Measurements from ENCODE around the gene UQCR11.

Gene UQCR11

GRCh38 chr19:1652471-1653299, 47.4 kb upstream of the UQCR11 start, which contains the start of gene TCF3:
Gene TCF3, minus strand, starts transcription at chr19:1652615. Its CDS starts 2,367 bp downstream, at chr19:1650248.
- no peak for TF ChIP-seq EZH2phosphoT487 (IDR thresholded peaks at IDR 0.05; ENCODE audit: low read length)
- no peak for TF ChIP-seq EZH2 (optimal IDR thresholded peaks at IDR 0.05; ENCODE audit: low read depth, low read length)
- TF ChIP-seq, protein P1, sequence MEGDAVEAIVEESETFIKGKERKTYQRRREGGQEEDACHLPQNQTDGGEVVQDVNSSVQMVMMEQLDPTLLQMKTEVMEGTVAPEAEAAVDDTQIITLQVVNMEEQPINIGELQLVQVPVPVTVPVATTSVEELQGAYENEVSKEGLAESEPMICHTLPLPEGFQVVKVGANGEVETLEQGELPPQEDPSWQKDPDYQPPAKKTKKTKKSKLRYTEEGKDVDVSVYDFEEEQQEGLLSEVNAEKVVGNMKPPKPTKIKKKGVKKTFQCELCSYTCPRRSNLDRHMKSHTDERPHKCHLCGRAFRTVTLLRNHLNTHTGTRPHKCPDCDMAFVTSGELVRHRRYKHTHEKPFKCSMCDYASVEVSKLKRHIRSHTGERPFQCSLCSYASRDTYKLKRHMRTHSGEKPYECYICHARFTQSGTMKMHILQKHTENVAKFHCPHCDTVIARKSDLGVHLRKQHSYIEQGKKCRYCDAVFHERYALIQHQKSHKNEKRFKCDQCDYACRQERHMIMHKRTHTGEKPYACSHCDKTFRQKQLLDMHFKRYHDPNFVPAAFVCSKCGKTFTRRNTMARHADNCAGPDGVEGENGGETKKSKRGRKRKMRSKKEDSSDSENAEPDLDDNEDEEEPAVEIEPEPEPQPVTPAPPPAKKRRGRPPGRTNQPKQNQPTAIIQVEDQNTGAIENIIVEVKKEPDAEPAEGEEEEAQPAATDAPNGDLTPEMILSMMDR (IDR thresholded peaks at IDR 0.05; ENCODE audit: low read length) = no peak
- Histone ChIP-seq H3K4me3 (ENCODE audit: low read length) (peak within 1 kb of the TSS; percentile 82), H3K36me3 (replicated peaks; ENCODE audit: insufficient read depth, low read length) (no peaks in the 10 kb centered on the region), H3F3A (ENCODE audit: insufficient read depth, low read length) (peaks cover 36% of the 10 kb centered on the region), H2AFZ (ENCODE audit: low read length) (peak within 1 kb of the TSS; percentile 99), H3K9me2 (replicated peaks; ENCODE audit: insufficient read depth, low read length) (no peaks in the 10 kb centered on the region), H3K4me2 (ENCODE audit: low read depth, low read length) (peak within 1 kb of the TSS; percentile 87), H3K4me1 (ENCODE audit: low read length) (peaks cover 20% of the 10 kb centered on the region), H3K9me3 (replicated peaks; ENCODE audit: insufficient read depth, low read length) (no peaks in the 10 kb centered on the region), H3K27ac (ENCODE audit: low read length) (peak within 1 kb of the TSS; percentile 86), H3K27me3 (replicated peaks; ENCODE audit: insufficient read depth, low read length) (no peaks in the 10 kb centered on the region), H4K20me1 (ENCODE audit: insufficient read depth, low read length) (no peaks in the 10 kb centered on the region), H3K9ac (ENCODE audit: low read length) (peak within 1 kb of the TSS; percentile 96), H3K79me2 (ENCODE audit: low read length) (peaks cover 38% of the 10 kb centered on the region)
- peak; percentile 100 for DNase-seq

- Histone ChIP-seq H4K20me1 (ENCODE audit: insufficient read depth, low read length) (no peaks in the 10 kb centered on the region), H3K4me1 (ENCODE audit: low read length) (peaks cover 22% of the 10 kb centered on the region), H3F3A (ENCODE audit: insufficient read depth, low read length) (peaks cover 36% of the 10 kb centered on the region), H3K4me3 (ENCODE audit: low read length) (peak overlapping the region; percentile 70), H3K27me3 (replicated peaks; ENCODE audit: insufficient read depth, low read length) (no peaks in the 10 kb centered on the region), H2AFZ (ENCODE audit: low read length) (no peak overlapping the region), H3K27ac (ENCODE audit: low read length) (peak overlapping the region; percentile 86), H3K79me2 (ENCODE audit: low read length) (peaks cover 48% of the 10 kb centered on the region), H3K36me3 (replicated peaks; ENCODE audit: insufficient read depth, low read length) (peaks cover under 1% of the 10 kb centered on the region; the same call in 1 of the 2 replicates), H3K9me2 (replicated peaks; ENCODE audit: insufficient read depth, low read length) (no peaks in the 10 kb centered on the region), H3K4me2 (ENCODE audit: low read depth, low read length) (peak overlapping the region; percentile 79), H3K9ac (ENCODE audit: low read length) (peak overlapping the region; percentile 63), H3K9me3 (replicated peaks; ENCODE audit: insufficient read depth, low read length) (no peaks in the 10 kb centered on the region)
- TF ChIP-seq, protein P1 (IDR thresholded peaks at IDR 0.05; ENCODE audit: low read length) = no peak
- no peak for TF ChIP-seq EZH2phosphoT487 (IDR thresholded peaks at IDR 0.05; ENCODE audit: low read length)
- TF ChIP-seq EZH2 (optimal IDR thresholded peaks at IDR 0.05; ENCODE audit: low read depth, low read length) = no peak
- DNase-seq = peak; percentile 76
Observed at GRCh38 chr19:1651568-1652291, 46.5 kb upstream of the UQCR11 start.

- DNase-seq = peak; percentile 94
- Histone ChIP-seq H3K27me3 (replicated peaks; ENCODE audit: insufficient read depth, low read length) (no peaks in the 10 kb centered on the region), H3K4me1 (ENCODE audit: low read length) (peaks cover 22% of the 10 kb centered on the region), H3K9me2 (replicated peaks; ENCODE audit: insufficient read depth, low read length) (no peaks in the 10 kb centered on the region), H3K36me3 (replicated peaks; ENCODE audit: insufficient read depth, low read length) (peaks cover 8% of the 10 kb centered on the region; the same call in 1 of the 2 replicates), H3K9me3 (replicated peaks; ENCODE audit: insufficient read depth, low read length) (no peaks in the 10 kb centered on the region), H3K9ac (ENCODE audit: low read length) (peak overlapping the region; percentile 63), H4K20me1 (ENCODE audit: insufficient read depth, low read length) (no peaks in the 10 kb centered on the region), H3K4me3 (ENCODE audit: low read length) (peak overlapping the region; percentile 70), H3K79me2 (ENCODE audit: low read length) (peaks cover 56% of the 10 kb centered on the region), H3F3A (ENCODE audit: insufficient read depth, low read length) (peaks cover 36% of the 10 kb centered on the region), H3K4me2 (ENCODE audit: low read depth, low read length) (peak overlapping the region; percentile 79), H3K27ac (ENCODE audit: low read length) (peak overlapping the region; percentile 86), H2AFZ (ENCODE audit: low read length) (no peak overlapping the region)
- TF ChIP-seq, protein P1 (IDR thresholded peaks at IDR 0.05; ENCODE audit: low read length) = peak; percentile 30
- TF ChIP-seq EZH2phosphoT487 (IDR thresholded peaks at IDR 0.05; ENCODE audit: low read length) (no peak), EZH2 (optimal IDR thresholded peaks at IDR 0.05; ENCODE audit: low read depth, low read length) (no peak)
Observed at GRCh38 chr19:1650650-1651567, 45.6 kb upstream of the UQCR11 start.

All from MM.1S (cell line).